B cell (primary cell): ENCODE data around the gene NTN1.

Experiments
- EZH2 ChIP-seq: IDR thresholded peaks from 2 replicates; pipeline ENCODE4 v1.6.1; 2012; ENCODE audit warnings: borderline replicate concordance, low read depth, mild to moderate bottlenecking, moderate library complexity, low read length; ENCODE audit not compliant: insufficient read depth, poor library complexity, severe bottlenecking
- TF ChIP-seq, protein P1 (sequence below): fragments of 200-600 bp; IDR thresholded peaks from one replicate; pipeline ENCODE4 v1.8.0; 2022; ENCODE audit warnings: antibody characterized with exemption, mild to moderate bottlenecking

DNA sequence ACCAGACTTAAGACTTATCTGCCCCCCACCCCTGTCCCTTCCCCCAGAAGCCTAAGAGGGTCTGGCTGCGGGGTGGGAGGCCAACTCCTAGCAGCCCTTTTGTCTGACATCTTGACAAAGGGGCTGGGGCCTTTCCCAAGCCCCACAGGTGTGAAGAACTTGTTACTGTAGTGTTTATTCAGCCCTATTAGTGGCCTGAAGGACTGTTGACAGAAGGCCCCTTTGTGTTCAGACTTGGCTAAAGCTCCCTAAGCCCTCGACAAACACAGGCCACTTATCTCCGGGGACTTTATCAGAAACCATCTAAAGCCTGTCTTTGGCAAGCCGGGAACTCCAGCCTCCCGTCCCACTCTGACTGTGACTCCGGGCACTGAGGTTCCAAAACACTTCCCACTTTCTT, 129.8 kb downstream of the NTN1 start:
- TF ChIP-seq, protein P1, sequence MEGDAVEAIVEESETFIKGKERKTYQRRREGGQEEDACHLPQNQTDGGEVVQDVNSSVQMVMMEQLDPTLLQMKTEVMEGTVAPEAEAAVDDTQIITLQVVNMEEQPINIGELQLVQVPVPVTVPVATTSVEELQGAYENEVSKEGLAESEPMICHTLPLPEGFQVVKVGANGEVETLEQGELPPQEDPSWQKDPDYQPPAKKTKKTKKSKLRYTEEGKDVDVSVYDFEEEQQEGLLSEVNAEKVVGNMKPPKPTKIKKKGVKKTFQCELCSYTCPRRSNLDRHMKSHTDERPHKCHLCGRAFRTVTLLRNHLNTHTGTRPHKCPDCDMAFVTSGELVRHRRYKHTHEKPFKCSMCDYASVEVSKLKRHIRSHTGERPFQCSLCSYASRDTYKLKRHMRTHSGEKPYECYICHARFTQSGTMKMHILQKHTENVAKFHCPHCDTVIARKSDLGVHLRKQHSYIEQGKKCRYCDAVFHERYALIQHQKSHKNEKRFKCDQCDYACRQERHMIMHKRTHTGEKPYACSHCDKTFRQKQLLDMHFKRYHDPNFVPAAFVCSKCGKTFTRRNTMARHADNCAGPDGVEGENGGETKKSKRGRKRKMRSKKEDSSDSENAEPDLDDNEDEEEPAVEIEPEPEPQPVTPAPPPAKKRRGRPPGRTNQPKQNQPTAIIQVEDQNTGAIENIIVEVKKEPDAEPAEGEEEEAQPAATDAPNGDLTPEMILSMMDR: no peak
- TF ChIP-seq EZH2: no peak
